ENCODE measurements around the gene CBX7. TPM values are rescaled to one million over a fixed set of nuclear protein-coding genes. Genes with fewer than 3 reads are reported as not detected.

Gene CBX7
- total and polyA plus RNA-seq, 4 donors: 74.8 to 110 (median 92.0) TPM

GRCh38 chr22:39122772-39123470 lies 29.6 kb downstream of the CBX7 start:
- DNase-seq (no peak), ATAC-seq (ENCODE audit: low FRiP score) (no peak)
- Histone ChIP-seq H3K4me3 (ENCODE audit: low read length in 2 of 2) (no peak overlapping the region), H3K9me3 (ENCODE audit: control insufficient read depth, low read length) (no peaks in the 10 kb centered on the region), H3K27ac (ENCODE audit: low read depth in 1 of 2, low read length in 2 of 2) (no peak overlapping the region), H3K36me3 (ENCODE audit: control insufficient read depth in 1 of 2, insufficient read depth in 2 of 2, low read length in 1 of 2) (no peaks in the 10 kb centered on the region), H3K27me3 (ENCODE audit: control insufficient read depth in 1 of 2, insufficient read depth in 2 of 2, low read length in 1 of 2) (no peaks in the 10 kb centered on the region), H3K4me1 (ENCODE audit: control insufficient read depth in 1 of 2, insufficient read depth in 2 of 2, low read length in 2 of 2) (no peaks in the 10 kb centered on the region)
- WGBS, 2 donors: 96 to 97% methylated on average over 17 of the region's 17 CpGs
- intact Hi-C loops (cut with DNase I): loop anchor here (5.0 to 10.0 kb wide), 5 partner anchors 116 to 358 kb away; partner anchors contain the start of gene CBX6 (in 1 of the 2)

DNA sequence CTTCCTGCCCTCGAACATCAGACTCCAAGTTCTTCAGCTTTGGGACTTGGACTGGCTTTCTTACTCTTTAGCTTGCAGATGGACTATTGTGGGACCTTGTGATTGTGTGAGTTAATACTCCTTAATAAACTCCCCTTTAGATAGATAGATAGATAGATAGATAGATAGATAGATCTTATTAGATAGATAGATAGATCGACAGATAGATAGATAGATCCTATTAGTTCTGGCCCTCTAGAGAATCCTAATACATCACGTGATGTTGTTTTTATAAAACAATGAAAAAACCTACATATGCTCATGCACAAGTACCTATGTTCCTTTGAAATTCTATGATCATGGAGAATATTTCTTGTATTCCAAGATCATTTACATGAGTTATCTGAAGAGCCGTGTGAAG lies 31.5 kb downstream of the CBX7 start:
- DNase-seq: no peak
- intact Hi-C loops (cut with DNase I): loop anchor here (5.0 to 10.0 kb wide), 5 partner anchors 114 to 356 kb away; partner anchors contain the start of gene CBX6 (in 1 of the 2)
- Histone ChIP-seq H3K9me3 (ENCODE audit: control insufficient read depth, low read length) (no peaks in the 10 kb centered on the region), H3K27ac (ENCODE audit: low read depth in 1 of 2, low read length in 2 of 2) (no peak overlapping the region), H3K27me3 (ENCODE audit: control insufficient read depth in 1 of 2, insufficient read depth in 2 of 2, low read length in 1 of 2) (no peaks in the 10 kb centered on the region), H3K36me3 (ENCODE audit: control insufficient read depth in 1 of 2, insufficient read depth in 2 of 2, low read length in 1 of 2) (no peaks in the 10 kb centered on the region), H3K4me3 (ENCODE audit: low read length in 2 of 2) (no peak overlapping the region), H3K4me1 (ENCODE audit: control insufficient read depth in 1 of 2, insufficient read depth in 2 of 2, low read length in 2 of 2) (no peaks in the 10 kb centered on the region)
- no peak for ATAC-seq (ENCODE audit: low FRiP score)
- WGBS, 2 donors: 88 to 90% methylated on average over 4 of the region's 4 CpGs

- 68 to 74% methylated on average over 14 of the region's 14 CpGs for WGBS, 2 donors
- Histone ChIP-seq H3K36me3 (ENCODE audit: control insufficient read depth in 1 of 2, insufficient read depth in 2 of 2, low read length in 1 of 2) (no peaks in the 10 kb centered on the region), H3K27ac (ENCODE audit: low read depth in 1 of 2, low read length in 2 of 2) (no peak overlapping the region), H3K4me3 (ENCODE audit: low read length in 2 of 2) (no peak overlapping the region), H3K27me3 (ENCODE audit: control insufficient read depth in 1 of 2, insufficient read depth in 2 of 2, low read length in 1 of 2) (no peaks in the 10 kb centered on the region), H3K9me3 (ENCODE audit: control insufficient read depth, low read length) (no peaks in the 10 kb centered on the region), H3K4me1 (ENCODE audit: control insufficient read depth in 1 of 2, insufficient read depth in 2 of 2, low read length in 2 of 2) (no peaks in the 10 kb centered on the region)
- intact Hi-C loops (cut with DNase I): no loop called here
- ATAC-seq (ENCODE audit: low FRiP score): no peak
- DNase-seq: peak; percentile 22 to 66
Measured at GRCh38 chr22:39117585-39118191, 34.8 kb downstream of the CBX7 start.

GRCh38 chr22:39115977-39116621 lies 36.4 kb downstream of the CBX7 start:
- H3K36me3 ChIP-seq (ENCODE audit: control insufficient read depth in 1 of 2, insufficient read depth in 2 of 2, low read length in 1 of 2): no peaks in the 10 kb centered on the region
- intact Hi-C loops (cut with DNase I): no loop called here
- H3K4me1 ChIP-seq (ENCODE audit: control insufficient read depth in 1 of 2, insufficient read depth in 2 of 2, low read length in 2 of 2): no peaks in the 10 kb centered on the region
- no peaks in the 10 kb centered on the region for H3K9me3 ChIP-seq (ENCODE audit: control insufficient read depth, low read length)
- 83 to 84% methylated on average over 9 of the region's 9 CpGs for WGBS, 2 donors
- DNase-seq (peak in 1 of 2 donors; percentile 8), ATAC-seq (ENCODE audit: low FRiP score) (no peak)
- H3K27me3 ChIP-seq (ENCODE audit: control insufficient read depth in 1 of 2, insufficient read depth in 2 of 2, low read length in 1 of 2): no peaks in the 10 kb centered on the region
- H3K27ac ChIP-seq (ENCODE audit: low read depth in 1 of 2, low read length in 2 of 2): no peak overlapping the region
- no peak overlapping the region for H3K4me3 ChIP-seq (ENCODE audit: low read length in 2 of 2)

- 80 to 90% methylated on average over 2 of the region's 2 CpGs for WGBS, 2 donors
- no peak for DNase-seq
- intact Hi-C loops (cut with DNase I): no loop called here
Measured at GRCh38 chr22:39115570-39115969, 36.9 kb downstream of the CBX7 start.

DNA sequence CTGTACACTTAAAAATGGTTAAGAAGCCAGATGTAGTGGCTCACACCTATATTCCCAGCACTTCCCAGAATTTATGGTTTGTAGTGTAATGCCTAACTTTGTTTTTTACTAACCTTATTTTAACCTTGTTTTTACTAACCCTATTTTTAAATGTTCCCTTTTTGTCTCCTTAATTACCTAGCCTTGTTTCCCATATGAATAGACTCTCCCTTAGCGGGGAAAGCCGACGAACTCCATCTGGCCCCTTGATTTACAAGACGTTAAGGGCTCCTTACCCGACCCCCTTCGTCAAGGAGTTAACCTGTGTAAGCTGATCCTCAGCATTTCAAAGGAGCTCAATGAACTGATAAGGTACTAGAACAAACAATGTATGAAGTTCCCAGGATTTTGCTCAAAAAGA lies 38.4 kb downstream of the CBX7 start:
- no peak for ATAC-seq (ENCODE audit: low FRiP score)
- intact Hi-C loops (cut with DNase I): no loop called here
- no peaks in the 10 kb centered on the region for H3K27me3 ChIP-seq (ENCODE audit: control insufficient read depth in 1 of 2, insufficient read depth in 2 of 2, low read length in 1 of 2)
- H3K9me3 ChIP-seq (ENCODE audit: control insufficient read depth, low read length): no peaks in the 10 kb centered on the region
- no peaks in the 10 kb centered on the region for H3K4me1 ChIP-seq (ENCODE audit: control insufficient read depth in 1 of 2, insufficient read depth in 2 of 2, low read length in 2 of 2)
- 25 to 38% methylated on average over 6 of the region's 6 CpGs for WGBS, 2 donors
- H3K4me3 ChIP-seq (ENCODE audit: low read length in 2 of 2): no peak overlapping the region
- no peaks in the 10 kb centered on the region for H3K36me3 ChIP-seq (ENCODE audit: control insufficient read depth in 1 of 2, insufficient read depth in 2 of 2, low read length in 1 of 2)
- peak in 1 of 2 donors; percentile 2 for DNase-seq
- H3K27ac ChIP-seq (ENCODE audit: low read depth in 1 of 2, low read length in 2 of 2): no peak overlapping the region

More at GRCh38 chr22:39115570-39115969, 36.9 kb downstream of the CBX7 start:
- Histone ChIP-seq H3K4me1 (ENCODE audit: control insufficient read depth in 1 of 2, insufficient read depth in 2 of 2, low read length in 2 of 2) (no peaks in the 10 kb centered on the region), H3K4me3 (ENCODE audit: low read length in 2 of 2) (no peak overlapping the region), H3K27ac (ENCODE audit: low read depth in 1 of 2, low read length in 2 of 2) (no peak overlapping the region), H3K9me3 (ENCODE audit: control insufficient read depth, low read length) (no peaks in the 10 kb centered on the region), H3K27me3 (ENCODE audit: control insufficient read depth in 1 of 2, insufficient read depth in 2 of 2, low read length in 1 of 2) (no peaks in the 10 kb centered on the region), H3K36me3 (ENCODE audit: control insufficient read depth in 1 of 2, insufficient read depth in 2 of 2, low read length in 1 of 2) (no peaks in the 10 kb centered on the region)
- ATAC-seq (ENCODE audit: low FRiP score): no peak

DNA sequence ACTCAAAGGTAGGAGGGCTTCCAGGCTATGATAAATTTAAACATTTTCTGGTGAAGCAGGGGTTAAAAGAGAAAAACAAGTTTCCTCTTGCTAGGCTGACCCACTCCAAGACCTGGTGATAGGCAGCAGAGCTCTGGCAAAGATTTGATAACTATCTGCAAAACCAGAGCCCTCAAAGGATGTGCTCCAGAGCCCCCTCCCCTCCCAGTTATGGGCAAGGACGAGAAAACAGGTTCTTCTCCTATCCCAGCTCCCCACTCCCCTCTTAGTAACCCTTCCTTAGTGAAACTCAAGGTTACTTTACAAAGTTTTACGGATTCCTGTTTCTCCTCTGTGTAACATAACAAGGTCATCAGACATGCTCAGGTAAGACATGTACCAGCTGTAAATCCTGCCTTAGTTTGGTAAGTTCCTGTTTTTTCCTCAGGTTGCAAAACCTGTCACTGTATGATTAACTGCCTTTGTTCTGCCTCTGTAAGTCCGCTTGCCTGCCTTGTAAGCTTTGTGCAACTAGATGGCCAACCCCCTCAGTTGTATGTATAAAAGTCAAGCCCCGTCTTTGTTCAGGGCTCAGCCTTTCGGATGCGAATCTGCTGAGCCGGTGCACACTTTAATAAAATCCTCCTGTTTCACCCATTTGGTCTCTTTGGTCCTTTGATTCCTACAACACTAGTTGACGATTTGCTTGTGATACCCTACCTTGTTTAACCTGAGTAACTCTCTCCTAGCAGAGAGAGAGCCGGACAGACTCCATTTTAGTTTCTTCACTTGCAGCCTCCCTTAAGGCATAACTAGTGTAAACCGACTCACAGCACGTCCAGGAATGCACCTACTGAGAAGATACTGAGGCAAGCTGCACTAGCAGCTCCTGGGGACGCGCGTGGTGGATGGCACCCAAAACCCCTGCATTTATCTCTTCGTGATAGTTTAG lies 41.6 kb downstream of the CBX7 start:
- Histone ChIP-seq H3K4me1 (ENCODE audit: control insufficient read depth in 1 of 2, insufficient read depth in 2 of 2, low read length in 2 of 2) (no peaks in the 10 kb centered on the region), H3K36me3 (ENCODE audit: control insufficient read depth in 1 of 2, insufficient read depth in 2 of 2, low read length in 1 of 2) (no peaks in the 10 kb centered on the region), H3K27me3 (ENCODE audit: control insufficient read depth in 1 of 2, insufficient read depth in 2 of 2, low read length in 1 of 2) (no peaks in the 10 kb centered on the region), H3K4me3 (ENCODE audit: low read length in 2 of 2) (no peak overlapping the region), H3K9me3 (ENCODE audit: control insufficient read depth, low read length) (no peaks in the 10 kb centered on the region), H3K27ac (ENCODE audit: low read depth in 1 of 2, low read length in 2 of 2) (no peak overlapping the region)
- WGBS, 2 donors: 72 to 77% methylated on average over 15 of the region's 15 CpGs
- ATAC-seq (ENCODE audit: low FRiP score) (no peak), DNase-seq (peak in 1 of 2 donors; percentile 21)
- intact Hi-C loops (cut with DNase I): no loop called here

DNA sequence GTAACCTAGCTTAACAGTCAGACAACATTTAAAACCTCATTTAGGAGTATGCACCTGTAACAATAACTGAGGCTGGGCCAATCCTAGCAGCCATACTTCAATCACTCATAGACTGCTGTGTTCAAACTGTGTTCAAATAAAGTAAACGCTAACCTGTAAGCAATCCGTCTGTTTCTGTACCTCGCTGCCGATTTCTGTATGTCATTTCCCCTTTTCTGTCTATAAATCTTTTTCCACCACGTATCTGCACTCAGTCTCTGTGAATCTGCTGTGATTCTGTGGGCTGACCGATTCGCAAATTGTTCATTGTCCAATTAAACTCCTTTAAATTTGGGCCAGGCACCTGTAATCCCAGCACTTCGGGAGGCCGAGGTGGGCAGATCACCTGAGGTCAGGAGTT lies 43.1 kb downstream of the CBX7 start:
- no peak overlapping the region for H3K27ac ChIP-seq (ENCODE audit: low read depth in 1 of 2, low read length in 2 of 2)
- H3K9me3 ChIP-seq (ENCODE audit: control insufficient read depth, low read length): no peaks in the 10 kb centered on the region
- 86 to 90% methylated on average over 9 of the region's 9 CpGs for WGBS, 2 donors
- ATAC-seq (ENCODE audit: low FRiP score) (no peak), DNase-seq (peak in 1 of 2 donors; percentile 27)
- no peaks in the 10 kb centered on the region for H3K27me3 ChIP-seq (ENCODE audit: control insufficient read depth in 1 of 2, insufficient read depth in 2 of 2, low read length in 1 of 2)
- intact Hi-C loops (cut with DNase I): no loop called here
- H3K4me1 ChIP-seq (ENCODE audit: control insufficient read depth in 1 of 2, insufficient read depth in 2 of 2, low read length in 2 of 2): no peaks in the 10 kb centered on the region
- no peaks in the 10 kb centered on the region for H3K36me3 ChIP-seq (ENCODE audit: control insufficient read depth in 1 of 2, insufficient read depth in 2 of 2, low read length in 1 of 2)
- no peak overlapping the region for H3K4me3 ChIP-seq (ENCODE audit: low read length in 2 of 2)
